NCI-H524 treated with DMSO at 0.1 percent for 48 hours (cell line): ENCODE results near the gene RUNX1.
"Not testable (repeated sequence)": the region's sequence is repeated elsewhere in the genome, so short reads cannot be mapped to it uniquely, and the experiment has no call there.

Source experiments
- DNase-seq: peaks from one replicate; lab custom pipeline; 2025; lab: John Stamatoyannopoulos, UW

RUNX1 gene

DNA sequence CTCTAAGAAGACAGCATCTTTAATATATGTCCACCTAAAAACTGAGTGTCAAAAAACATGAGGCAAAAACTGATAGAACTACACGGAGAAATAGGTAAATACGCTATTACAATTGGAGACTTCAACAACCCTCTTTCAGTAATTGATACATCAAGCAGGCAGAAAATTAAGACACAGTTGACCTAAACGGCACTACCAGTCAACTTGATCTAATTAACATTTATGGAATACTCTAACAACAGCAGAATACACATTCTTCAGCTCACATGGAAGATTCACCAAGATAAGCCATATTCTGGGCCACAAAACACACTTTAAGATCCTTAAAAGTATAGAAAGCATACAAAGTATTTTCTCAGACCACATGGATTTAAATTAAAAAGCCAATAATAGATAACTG lies 242.7 kb downstream of the RUNX1 start:
- DNase-seq, result no peak

GRCh38 chr21:34805157-34805556 lies 243.9 kb downstream of the RUNX1 start:
- DNase-seq, result no peak

DNA sequence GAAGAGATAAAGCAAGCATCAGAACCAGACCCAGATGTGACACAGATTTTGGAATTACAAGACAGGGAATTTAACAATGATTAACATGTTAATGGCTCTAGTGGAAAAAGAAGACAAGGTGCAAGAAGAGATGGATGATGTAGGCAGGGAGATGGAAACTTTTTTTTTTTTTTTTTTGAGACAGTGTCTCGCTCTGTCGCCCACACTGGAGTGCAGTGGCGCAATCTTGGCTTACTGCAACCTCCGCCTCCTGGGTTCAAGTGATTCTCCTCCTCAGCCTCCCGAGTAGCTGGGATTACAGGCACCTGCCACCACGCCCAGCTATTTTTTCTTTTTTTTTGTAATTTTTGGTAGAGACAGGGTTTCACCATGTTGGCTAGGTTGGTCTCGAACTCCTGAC lies 244.5 kb downstream of the RUNX1 start:
- DNase-seq, result not testable (repeated sequence)

- DNase-seq, result no peak
These were observed 245.2 kb downstream of the RUNX1 start for GRCh38 chr21:34803782-34804370.

GRCh38 chr21:34802180-34802899 lies 246.8 kb downstream of the RUNX1 start:
- DNase-seq, result no peak

GRCh38 chr21:34801519-34802132 lies 247.5 kb downstream of the RUNX1 start:
- no peak for DNase-seq

GRCh38 chr21:34800797-34801518 lies 248.1 kb downstream of the RUNX1 start:
- no peak for DNase-seq

- DNase-seq, result no peak
These were observed 250.0 kb downstream of the RUNX1 start for GRCh38 chr21:34799092-34799491.

GRCh38 chr21:34797921-34798535 lies 251.1 kb downstream of the RUNX1 start:
- DNase-seq, result no peak

- no peak for DNase-seq
These were observed 251.9 kb downstream of the RUNX1 start for GRCh38 chr21:34797201-34797525.

DNA sequence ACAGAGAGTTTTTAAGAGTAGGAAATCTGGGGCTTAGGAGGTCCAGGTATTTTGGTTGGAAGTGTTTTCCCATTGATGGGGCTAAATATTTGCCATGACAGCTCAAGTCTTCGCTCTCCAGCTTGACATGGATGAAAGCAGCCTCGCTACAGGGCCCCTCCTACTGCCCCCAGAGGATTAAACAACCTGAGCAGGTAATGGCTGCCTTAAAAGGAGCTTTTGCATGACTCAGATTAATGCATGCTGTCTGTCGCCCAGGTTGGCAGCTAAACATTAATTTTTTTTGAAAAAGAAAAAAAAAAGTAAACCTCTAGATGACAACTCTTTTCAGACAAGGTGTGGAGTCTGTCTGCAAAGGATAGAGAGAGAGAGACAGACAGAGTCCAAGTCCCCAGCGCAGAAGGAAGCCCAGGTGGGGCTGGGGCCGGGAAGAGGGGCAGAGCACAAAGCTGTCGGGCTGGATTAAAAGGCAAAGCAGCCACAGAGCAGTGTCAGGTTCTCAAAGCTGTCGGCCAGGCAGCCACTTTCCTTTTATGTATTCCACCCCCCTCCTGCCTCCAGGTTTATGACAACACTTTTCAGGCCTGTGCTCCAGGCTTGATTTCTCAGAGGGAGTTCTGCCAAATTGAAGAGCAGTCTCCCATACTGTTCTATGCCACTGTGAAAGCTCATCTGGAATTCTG lies 252.4 kb downstream of the RUNX1 start:
- no peak for DNase-seq

- DNase-seq, result no peak
These were observed 253.4 kb downstream of the RUNX1 start for GRCh38 chr21:34795548-34796180.

- DNase-seq, result no peak
These were observed 253.9 kb downstream of the RUNX1 start for GRCh38 chr21:34795175-34795547.

DNA sequence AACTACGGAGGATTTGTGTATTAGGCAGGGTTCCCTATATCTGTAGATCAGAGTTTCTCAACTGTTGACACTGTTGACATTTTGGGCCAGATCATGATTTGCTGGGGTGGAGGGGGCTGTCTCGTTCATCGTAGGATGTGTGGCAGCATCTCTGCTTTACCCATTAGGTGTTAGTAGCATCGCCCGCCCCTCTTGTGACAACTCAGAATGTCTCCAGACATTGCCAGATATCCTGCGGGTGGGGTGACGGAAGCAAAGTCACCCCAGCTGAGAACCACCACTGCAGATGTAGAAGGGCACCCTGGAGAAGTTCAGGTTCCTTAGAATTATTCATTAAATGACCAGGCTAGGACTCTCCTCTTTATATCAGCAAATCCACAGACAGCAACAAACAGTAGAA lies 254.4 kb downstream of the RUNX1 start:
- no peak for DNase-seq

GRCh38 chr21:34793471-34793870 lies 255.6 kb downstream of the RUNX1 start:
- no peak for DNase-seq

DNA sequence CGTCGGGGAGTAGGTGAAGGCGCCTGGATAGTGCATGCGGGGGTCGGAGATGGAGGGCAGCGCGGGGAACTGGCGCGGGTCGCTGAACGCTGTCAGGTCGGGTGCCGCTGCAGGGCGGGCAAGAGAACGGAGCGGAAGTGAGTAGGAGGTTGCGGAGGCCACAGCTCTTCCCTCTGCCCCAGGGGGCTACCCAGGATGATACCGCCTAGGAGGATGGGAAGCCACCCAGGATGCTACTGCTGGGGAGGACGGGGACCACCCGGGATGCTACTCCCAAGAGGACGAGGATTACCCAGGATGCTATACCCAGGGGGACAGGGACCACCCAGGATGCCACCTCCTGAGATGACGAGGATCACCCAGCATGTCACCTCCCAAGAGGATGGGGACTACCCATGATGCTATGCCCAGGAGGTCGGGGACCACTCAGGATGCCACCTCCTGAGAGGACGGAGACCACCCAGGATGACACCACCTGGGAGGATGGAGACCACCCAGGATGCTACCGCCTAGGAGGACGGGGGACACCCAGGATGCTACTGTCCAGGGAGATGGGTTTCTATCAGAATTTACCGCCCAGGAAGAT lies 256.5 kb downstream of the RUNX1 start:
- DNase-seq, result no peak

- DNase-seq, result no peak
These were observed 257.2 kb downstream of the RUNX1 start for GRCh38 chr21:34791776-34792503.

GRCh38 chr21:34790834-34791233 lies 258.3 kb downstream of the RUNX1 start:
- no peak for DNase-seq

GRCh38 chr21:34790341-34790740 lies 258.8 kb downstream of the RUNX1 start:
- no peak for DNase-seq

DNA sequence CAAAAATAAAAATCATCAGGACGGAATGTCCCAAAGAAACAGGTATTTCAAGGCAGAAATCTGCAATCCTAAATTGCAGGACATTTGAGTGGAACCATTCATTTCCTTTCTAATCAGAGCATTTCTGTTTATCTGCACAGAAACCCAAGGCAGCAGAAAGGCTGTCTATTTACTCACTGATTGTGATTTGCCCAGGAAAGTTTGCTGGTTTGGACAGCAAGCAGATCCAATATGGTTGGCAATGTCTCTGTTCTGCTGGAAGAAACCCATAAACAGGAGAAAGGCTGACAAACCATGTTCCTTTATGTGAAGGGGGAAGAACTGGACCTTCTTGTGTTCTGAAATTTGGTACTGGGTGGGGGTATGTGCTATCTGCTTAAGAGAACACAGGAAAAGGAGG lies 260.2 kb downstream of the RUNX1 start:
- no peak for DNase-seq
